Retinal pigment epithelial cell (primary cell): ENCODE data around the gene DNASE1.

Source experiments
- DNase-seq: peaks from one replicate; pipeline ENCODE4 v3.0.0-alpha.2; 2010; ENCODE audit warnings: low read depth
- H3K4me3 ChIP-seq: 2 replicates; pipeline ENCODE4 v1.5.1; 2011; ENCODE audit warnings: mild to moderate bottlenecking, low read length, control low read depth, moderate library complexity
- CTCF ChIP-seq: conservative IDR thresholded peaks from 2 replicates; pipeline ENCODE4 v1.5.1; 2011; ENCODE audit warnings: low read depth, low read length, control low read depth, inconsistent platforms

The DNASE1 gene

DNA sequence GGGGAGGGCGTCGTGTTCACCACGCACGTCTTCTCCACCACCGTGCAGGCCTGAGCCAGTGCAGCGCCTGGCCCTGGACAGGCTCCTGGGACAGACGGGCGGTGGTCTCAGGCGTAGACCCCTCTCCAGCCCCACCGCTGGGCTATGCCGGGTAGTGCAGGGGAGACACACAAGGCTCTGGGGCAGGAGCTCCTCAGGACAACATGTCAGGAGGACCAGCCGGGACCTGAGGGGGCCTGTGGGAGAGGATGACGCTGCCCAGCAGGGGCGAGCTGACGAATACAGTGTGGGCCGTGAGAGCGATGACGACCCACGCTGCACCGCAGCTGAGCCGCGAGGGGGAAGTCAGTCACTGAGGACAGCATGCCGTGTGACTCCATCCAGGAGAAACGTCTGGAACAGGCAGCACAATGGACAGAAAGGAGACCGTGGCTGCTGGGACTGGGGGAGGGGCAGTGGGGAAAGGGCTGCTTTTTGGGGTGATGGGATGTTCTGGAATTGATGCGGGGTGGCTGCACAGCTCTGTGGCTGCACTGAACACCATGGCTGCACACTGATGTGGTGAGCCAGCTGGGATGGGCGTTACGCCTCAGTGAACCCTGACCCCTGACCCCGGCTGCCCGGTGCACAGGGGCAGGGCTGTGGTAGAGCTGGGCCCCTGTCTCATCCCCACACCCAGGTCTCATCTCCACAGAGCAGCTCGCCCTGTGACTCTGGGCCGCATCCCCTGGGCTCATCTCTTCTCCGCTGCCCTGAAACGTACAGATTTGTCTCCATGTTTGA, 20.2 kb downstream of the DNASE1 start:
- H3K4me3 ChIP-seq = no peak overlapping the region
- DNase-seq = no peak
- no peak for TF ChIP-seq CTCF

DNA sequence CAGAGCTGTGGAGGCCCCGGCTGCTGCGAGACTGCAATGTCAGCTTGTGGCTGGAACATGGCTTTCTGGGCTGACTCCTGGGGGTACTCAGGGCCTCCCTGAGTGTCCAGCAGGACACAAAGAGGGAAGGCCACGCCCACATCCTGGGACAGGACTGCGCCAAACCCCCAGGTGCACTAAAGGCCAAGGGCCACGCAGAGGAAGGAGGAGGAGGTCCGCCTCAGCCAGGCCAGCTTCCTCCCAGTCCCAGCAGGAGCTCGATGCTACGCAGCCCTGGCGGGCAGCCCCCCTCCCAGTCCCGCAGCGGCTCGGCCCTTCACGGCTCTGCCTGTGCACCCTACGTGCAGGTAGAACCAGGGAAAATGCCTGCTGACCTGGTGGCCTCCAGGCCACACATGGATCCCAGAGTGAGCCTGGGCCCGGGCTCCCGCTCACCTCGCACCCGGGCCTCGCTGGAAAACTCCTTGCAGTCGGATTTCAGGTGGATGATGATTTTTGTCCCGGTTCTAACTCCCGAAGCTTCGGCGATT, 21.2 kb downstream of the DNASE1 start:
- no peak overlapping the region for H3K4me3 ChIP-seq

DNA sequence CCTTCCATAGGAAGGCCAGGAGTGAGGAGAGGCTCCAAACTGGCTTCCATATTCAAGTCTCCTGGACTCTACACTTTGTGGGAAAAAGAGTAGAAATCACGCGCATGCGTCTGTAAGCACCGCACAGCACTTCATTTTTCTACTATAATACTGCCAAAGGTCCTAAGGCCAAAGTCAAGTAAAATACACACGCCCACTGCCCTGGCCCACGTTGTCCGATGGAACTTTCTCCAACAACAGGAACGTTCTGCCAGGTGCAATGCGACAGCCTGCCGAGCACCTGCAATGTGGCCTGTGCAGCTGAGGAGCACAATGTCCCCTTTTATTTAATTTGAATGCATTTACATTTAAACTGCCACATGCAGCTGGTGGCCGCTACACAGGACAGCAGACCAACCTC, 23.5 kb downstream of the DNASE1 start:
- TF ChIP-seq CTCF = no peak
- H3K4me3 ChIP-seq = no peak overlapping the region
- no peak for DNase-seq

More for the DNA sequence above, 21.2 kb downstream of the DNASE1 start:
- no peak for DNase-seq
- TF ChIP-seq CTCF = no peak

GRCh38 chr16:3681206-3681605, 26.7 kb downstream of the DNASE1 start:
- TF ChIP-seq CTCF = no peak
- no peak for DNase-seq
- H3K4me3 ChIP-seq = no peak overlapping the region

GRCh38 chr16:3687021-3687420, 32.5 kb downstream of the DNASE1 start:
- DNase-seq = no peak
- no peak overlapping the region for H3K4me3 ChIP-seq
- TF ChIP-seq CTCF = no peak

- TF ChIP-seq CTCF = no peak
- DNase-seq = no peak
- H3K4me3 ChIP-seq = no peak overlapping the region
Measured at GRCh38 chr16:3687792-3688191, 33.3 kb downstream of the DNASE1 start.

- TF ChIP-seq CTCF = no peak
- no peak for DNase-seq
- H3K4me3 ChIP-seq = no peak overlapping the region
Measured at GRCh38 chr16:3689731-3690130, 35.2 kb downstream of the DNASE1 start.
